Measurements from ENCODE around the gene BABAM2. TPM values are rescaled to one million over a fixed set of nuclear protein-coding genes. Genes with fewer than 3 reads are reported as not detected.

The BABAM2 gene
- total RNA-seq, 2 experiments from 2014 or later, result 41.9 to 49.7 TPM

DNA sequence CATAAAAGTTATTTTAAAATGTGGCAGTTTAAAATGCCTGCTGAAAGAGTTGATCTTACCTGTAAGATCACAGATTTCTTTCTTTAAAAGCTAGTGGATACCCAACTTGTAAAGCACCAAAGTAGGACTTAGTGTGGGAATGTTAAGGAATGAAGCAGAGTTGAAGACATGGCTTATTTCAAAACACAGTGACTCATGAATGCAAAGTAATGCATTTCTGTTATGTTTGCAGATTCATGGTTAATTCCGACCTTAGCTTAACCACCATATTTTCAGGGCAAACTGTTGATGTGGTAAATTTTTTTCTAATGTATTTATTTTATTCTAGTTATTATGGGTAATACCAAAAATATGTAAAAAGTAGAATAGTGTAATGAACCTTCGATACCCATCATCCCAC, 295.4 kb downstream of the BABAM2 start:
- DNase-seq, result no peak
- ChIA-PET CTCF (no interaction called here), POLR2A (no interaction called here)
- Mint-ChIP-seq H3K27me3 (no peaks in the 10 kb centered on the region), H3K9me3 (peaks cover 3% of the 10 kb centered on the region), H3K4me3 (no peak overlapping the region), H3K4me1 (no peaks in the 10 kb centered on the region), H3K36me3 (ENCODE audit: low read depth) (peaks cover 3% of the 10 kb centered on the region), H3K27ac (no peak overlapping the region)

DNA sequence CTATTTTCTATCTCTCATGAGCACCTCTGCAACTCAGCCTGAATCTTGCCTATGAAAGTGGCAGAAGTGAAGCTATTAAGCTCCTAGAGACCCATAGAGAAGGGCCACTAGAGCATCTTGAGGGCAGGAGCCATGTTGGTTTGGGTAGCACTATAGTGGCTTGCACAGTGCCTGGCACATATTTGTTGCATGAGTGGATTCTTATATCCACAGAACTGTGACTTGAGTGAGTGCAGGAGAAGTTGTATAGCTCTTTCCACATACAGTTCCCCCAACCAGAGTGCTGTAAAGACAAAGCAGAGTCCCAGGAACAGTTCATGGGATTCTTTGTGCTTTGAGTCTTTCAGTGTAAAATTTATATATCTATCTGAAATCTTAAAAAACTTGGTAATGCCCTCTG, 296.7 kb downstream of the BABAM2 start:
- H3K9me3 Mint-ChIP-seq, result peaks cover 3% of the 10 kb centered on the region
- H3K4me1 Mint-ChIP-seq, result no peaks in the 10 kb centered on the region
- peaks cover 3% of the 10 kb centered on the region for H3K36me3 Mint-ChIP-seq (ENCODE audit: low read depth)
- no peak for DNase-seq
- no peak overlapping the region for H3K4me3 Mint-ChIP-seq
- POLR2A ChIA-PET, result no interaction called here
- H3K27me3 Mint-ChIP-seq, result no peaks in the 10 kb centered on the region
- CTCF ChIA-PET, result no interaction called here
- H3K27ac Mint-ChIP-seq, result no peak overlapping the region

DNA sequence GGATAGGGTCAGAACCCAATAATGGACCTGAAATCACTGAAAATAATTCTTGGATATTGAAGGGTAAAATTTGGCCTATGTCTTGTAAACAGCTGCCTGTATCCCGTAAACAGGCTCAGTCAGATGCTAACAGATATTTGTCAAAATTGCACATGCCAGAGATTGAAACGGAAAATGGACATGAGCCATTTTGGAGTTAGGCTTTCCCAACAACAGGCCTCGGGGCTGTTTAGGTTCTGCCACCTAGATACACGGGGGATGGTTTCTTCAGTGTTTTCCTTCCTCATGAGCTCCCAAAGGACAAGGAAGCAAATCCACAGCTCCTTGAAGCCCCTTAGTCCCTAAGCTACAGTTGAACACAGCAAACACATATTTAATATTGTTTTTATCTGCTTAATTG, 297.9 kb downstream of the BABAM2 start:
- POLR2A ChIA-PET, result no interaction called here

DNA sequence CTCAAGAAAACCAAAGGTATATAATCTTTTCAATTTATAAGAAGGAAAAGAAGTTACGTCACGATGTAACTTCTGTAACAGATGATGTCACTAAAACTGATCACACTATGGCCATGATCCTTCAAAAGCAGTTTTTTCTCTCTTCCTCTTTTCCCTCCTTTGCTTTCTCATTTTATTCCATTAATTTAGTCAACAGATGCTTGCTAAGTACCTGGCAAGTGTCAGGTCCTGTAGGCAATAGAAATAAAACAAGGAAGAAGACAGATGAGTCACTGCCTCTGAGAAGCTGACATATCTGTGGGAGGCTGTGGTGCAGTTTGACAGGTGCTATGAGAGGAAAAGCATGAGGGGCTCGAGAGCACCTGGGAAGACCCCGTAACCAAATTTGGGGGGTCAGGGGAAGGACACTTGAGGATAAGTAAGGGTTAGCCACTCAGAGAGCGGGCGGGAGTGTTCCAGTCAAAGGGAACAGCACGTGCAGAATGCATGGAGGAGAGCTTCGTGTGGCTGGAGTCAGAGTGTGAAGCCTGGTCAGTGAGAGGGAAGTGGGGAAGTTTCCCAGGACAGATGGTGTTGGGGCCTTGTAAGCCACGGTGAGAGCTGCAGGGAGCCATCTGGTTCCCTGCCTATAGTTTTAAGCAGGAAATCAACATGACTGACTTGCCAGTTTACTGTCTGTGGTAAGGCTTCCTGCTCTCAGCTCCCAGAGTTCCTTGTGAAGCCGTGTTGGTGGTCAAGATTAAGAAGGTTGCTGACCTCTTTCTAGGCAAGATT, 303.3 kb downstream of the BABAM2 start:
- Mint-ChIP-seq H3K9me3 (no peaks in the 10 kb centered on the region), H3K27me3 (no peaks in the 10 kb centered on the region), H3K4me3 (no peak overlapping the region), H3K36me3 (ENCODE audit: low read depth) (peaks cover 7% of the 10 kb centered on the region), H3K27ac (no peak overlapping the region), H3K4me1 (peaks cover 15% of the 10 kb centered on the region)
- no peak for DNase-seq
- POLR2A ChIA-PET, result no interaction called here
- CTCF ChIA-PET, result interaction anchor here (0.7 to 1.0 kb wide), 2 partner anchors 10 to 29 kb away, joined by 3 read pairs; no protein-coding TSS in a partner anchor

More for the DNA sequence above, 297.9 kb downstream of the BABAM2 start:
- H3K27me3 Mint-ChIP-seq, result no peaks in the 10 kb centered on the region
- H3K36me3 Mint-ChIP-seq (ENCODE audit: low read depth), result peaks cover 3% of the 10 kb centered on the region
- no peak overlapping the region for H3K27ac Mint-ChIP-seq
- DNase-seq, result no peak
- no peaks in the 10 kb centered on the region for H3K4me1 Mint-ChIP-seq
- H3K9me3 Mint-ChIP-seq, result peaks cover 3% of the 10 kb centered on the region
- no peak overlapping the region for H3K4me3 Mint-ChIP-seq
- CTCF ChIA-PET, result no interaction called here

DNA sequence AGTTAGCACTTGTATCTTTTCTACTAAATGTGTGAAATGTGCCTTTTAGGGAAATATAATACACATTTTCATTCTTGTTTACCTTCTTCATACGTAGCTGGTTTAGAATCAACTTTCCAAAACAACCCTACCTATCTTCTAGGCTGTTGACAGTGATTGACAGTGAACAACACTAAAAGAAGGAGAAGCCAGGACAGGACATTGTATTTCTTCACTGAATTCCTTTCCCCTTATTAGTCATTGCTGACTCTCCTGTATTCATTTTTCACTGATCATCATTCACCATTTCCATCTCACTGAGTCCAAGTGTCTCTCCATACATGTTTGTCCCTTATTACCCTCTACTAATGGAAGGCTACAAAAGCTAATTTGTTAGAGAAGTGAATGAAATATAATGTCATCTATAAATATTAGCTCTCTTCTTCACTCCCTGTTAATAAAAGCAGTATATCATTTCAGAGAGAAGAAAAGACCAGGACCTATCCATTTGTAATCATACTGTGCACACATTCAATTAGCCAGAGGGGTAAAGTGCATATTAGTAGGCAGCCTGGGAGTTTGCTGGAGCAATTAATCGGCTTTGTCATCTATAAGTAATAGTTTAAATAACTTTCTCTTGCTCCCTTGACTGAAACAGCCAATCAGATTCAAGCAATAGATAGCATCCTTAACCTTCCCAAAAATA, 309.6 kb downstream of the BABAM2 start:
- ChIA-PET POLR2A (no interaction called here), CTCF (interaction anchor here (0.7 kb wide), 1 partner anchor 1233 kb away, joined by 3 read pairs; no protein-coding TSS in a partner anchor)
- peaks cover 17% of the 10 kb centered on the region for H3K36me3 Mint-ChIP-seq (ENCODE audit: low read depth)
- no peak overlapping the region for H3K4me3 Mint-ChIP-seq
- no peak overlapping the region for H3K27ac Mint-ChIP-seq
- peaks cover 9% of the 10 kb centered on the region for H3K4me1 Mint-ChIP-seq
- no peaks in the 10 kb centered on the region for H3K27me3 Mint-ChIP-seq
- DNase-seq, result no peak
- no peaks in the 10 kb centered on the region for H3K9me3 Mint-ChIP-seq

DNA sequence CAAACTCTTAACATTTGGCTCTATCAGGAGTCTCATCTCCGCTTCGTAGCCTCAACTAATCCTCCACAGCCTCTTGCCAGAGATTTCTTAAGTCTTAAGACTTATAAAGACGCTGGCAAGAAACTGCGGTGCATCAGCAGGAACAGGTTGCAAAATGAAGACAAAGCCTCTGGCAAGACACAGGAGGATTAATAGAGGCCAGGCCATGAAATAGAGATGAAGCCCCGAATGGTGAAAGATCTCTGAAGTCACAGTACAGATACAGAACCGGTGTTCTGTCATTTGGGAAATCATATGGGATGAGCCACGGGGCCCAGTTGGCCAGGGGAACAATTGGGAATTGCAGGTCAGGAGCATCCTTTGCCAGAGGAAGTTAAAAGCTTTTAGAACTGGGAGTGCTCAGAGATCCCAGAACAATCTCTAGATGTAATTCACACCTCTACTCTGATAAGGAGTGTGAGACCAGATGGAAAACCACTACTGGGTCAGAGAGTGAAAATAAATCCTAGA, 311.2 kb downstream of the BABAM2 start:
- POLR2A ChIA-PET, result interaction anchor here (0.6 kb wide), 1 partner anchor 28 kb away, joined by 3 read pairs; no protein-coding TSS in a partner anchor
- H3K36me3 Mint-ChIP-seq (ENCODE audit: low read depth), result peaks cover 17% of the 10 kb centered on the region
- H3K4me1 Mint-ChIP-seq, result peaks cover 9% of the 10 kb centered on the region
- no peak overlapping the region for H3K27ac Mint-ChIP-seq
- CTCF ChIA-PET, result no interaction called here
- no peak overlapping the region for H3K4me3 Mint-ChIP-seq
- no peaks in the 10 kb centered on the region for H3K9me3 Mint-ChIP-seq
- no peak for DNase-seq
- H3K27me3 Mint-ChIP-seq, result no peaks in the 10 kb centered on the region

DNA sequence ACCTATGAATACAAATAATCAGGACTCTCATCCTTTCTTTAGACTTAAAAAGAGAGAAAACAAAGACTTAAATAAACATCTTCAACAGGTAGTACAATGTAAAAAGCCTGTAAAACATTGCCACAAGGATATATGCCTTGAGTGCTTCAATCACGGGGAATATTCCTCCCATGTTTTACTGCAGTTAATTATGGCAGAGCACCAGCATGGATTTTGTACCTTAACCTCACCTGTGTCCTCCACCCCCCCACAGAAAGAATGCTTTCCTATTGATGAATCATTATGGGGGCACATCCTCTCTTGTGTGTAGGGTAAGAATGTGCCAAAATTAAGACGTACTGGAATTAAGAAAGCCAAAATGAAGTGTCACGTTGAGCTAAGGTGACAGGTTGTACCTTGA, 312.2 kb downstream of the BABAM2 start:
- DNase-seq, result no peak
- no peak overlapping the region for H3K27ac Mint-ChIP-seq

DNA sequence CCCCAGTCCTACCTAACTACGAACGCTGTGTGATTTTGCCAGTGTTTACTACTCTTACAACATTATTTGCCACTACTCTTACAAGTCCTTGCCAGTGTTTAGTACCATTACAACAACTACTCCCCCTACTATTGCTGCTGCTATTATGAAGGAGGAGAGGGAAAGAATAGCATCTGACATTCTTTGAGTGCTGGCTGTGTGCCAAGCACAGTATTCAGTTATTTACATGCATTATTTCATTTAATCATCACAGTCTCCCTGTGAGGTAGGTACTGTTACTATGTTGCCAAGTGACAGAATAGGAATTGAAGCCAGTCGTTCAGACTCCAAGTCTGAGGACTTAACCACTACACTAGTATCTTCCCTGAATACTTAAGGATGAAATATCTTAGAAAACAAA, 316.2 kb downstream of the BABAM2 start:
- no peak for DNase-seq

More for the DNA sequence above, 312.2 kb downstream of the BABAM2 start:
- Mint-ChIP-seq H3K36me3 (ENCODE audit: low read depth) (peaks cover 12% of the 10 kb centered on the region), H3K27me3 (no peaks in the 10 kb centered on the region), H3K9me3 (no peaks in the 10 kb centered on the region), H3K4me1 (peaks cover 2% of the 10 kb centered on the region), H3K4me3 (no peak overlapping the region)
- ChIA-PET POLR2A (interaction anchor here (0.7 kb wide), 1 partner anchor 302 kb away, joined by 3 read pairs; no protein-coding TSS in a partner anchor), CTCF (interaction anchor here (0.7 kb wide), 1 partner anchor 533 kb away, joined by 3 read pairs; no protein-coding TSS in a partner anchor)

DNA sequence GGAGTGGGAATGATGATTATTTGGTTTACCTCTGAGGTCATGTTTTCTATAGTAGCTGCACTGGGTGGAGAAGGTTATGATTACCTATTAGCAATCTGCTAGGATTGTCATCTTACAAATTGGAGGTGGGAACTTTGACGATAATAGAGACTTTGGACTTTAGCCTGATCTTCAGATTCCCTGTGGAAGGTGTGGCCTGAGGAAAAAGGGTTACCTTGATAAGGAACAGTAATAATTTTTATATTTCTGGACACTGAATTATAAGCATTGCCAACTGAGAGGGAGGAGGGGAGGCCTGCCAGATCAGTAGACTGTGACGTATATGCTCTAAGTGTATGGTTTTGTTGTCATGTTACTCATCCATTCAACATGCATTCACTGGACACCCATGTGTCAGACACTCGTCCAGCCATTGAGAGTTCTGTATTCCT, 318.7 kb downstream of the BABAM2 start:
- no peak overlapping the region for H3K27ac Mint-ChIP-seq
- H3K9me3 Mint-ChIP-seq, result no peaks in the 10 kb centered on the region
- H3K4me3 Mint-ChIP-seq, result no peak overlapping the region
- H3K4me1 Mint-ChIP-seq, result no peaks in the 10 kb centered on the region
- DNase-seq, result no peak
- peaks cover 2% of the 10 kb centered on the region for H3K36me3 Mint-ChIP-seq (ENCODE audit: low read depth)
- no peaks in the 10 kb centered on the region for H3K27me3 Mint-ChIP-seq
- POLR2A ChIA-PET, result no interaction called here
- CTCF ChIA-PET, result no interaction called here

More for the DNA sequence above, 316.2 kb downstream of the BABAM2 start:
- ChIA-PET POLR2A (no interaction called here), CTCF (no interaction called here)
- peaks cover 5% of the 10 kb centered on the region for H3K36me3 Mint-ChIP-seq (ENCODE audit: low read depth)
- no peak overlapping the region for H3K4me3 Mint-ChIP-seq
- no peaks in the 10 kb centered on the region for H3K4me1 Mint-ChIP-seq
- no peaks in the 10 kb centered on the region for H3K9me3 Mint-ChIP-seq
- H3K27ac Mint-ChIP-seq, result no peak overlapping the region
- H3K27me3 Mint-ChIP-seq, result no peaks in the 10 kb centered on the region

DNA sequence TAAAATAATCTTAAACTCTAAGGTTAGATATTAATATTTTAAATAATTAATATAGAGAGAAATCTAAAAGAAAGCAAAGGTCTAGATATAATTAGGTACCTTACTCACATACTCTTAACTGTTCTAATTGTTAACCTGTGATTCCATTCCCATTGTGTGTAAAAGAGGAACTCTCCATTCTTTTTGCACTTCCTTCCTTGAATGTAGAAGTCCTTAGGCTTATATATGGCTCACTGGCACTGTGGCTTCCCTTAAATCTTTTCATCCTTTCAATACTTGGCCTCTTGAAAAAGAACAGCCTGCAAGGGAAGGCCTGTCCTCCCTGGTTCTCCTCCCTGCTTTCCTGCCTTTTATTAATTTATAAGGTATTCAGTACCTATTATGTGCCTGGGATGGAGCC, 319.3 kb downstream of the BABAM2 start:
- Mint-ChIP-seq H3K36me3 (ENCODE audit: low read depth) (peaks cover 2% of the 10 kb centered on the region), H3K4me3 (no peak overlapping the region), H3K9me3 (no peaks in the 10 kb centered on the region), H3K27ac (no peak overlapping the region), H3K4me1 (no peaks in the 10 kb centered on the region), H3K27me3 (no peaks in the 10 kb centered on the region)
- POLR2A ChIA-PET, result no interaction called here
- CTCF ChIA-PET, result no interaction called here
- no peak for DNase-seq

DNA sequence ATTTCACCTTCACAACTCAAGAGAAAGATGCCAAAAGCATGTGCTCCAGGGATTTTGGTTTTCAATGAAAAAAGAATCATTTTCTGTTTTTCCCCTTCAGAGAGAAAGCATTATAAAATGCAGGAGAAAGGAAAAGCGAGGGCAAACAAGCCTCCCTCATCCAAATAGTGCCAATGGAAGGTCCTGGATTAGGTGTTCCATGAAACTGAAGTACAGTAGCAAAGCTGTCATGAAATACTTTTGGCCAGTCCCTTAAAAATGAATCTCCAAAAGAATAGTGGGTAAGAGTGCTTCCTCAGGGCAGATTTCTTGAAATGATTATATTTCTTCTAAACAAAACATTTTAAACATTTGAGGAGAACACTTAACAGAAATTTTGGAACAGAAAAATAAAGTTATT, 320.0 kb downstream of the BABAM2 start:
- Mint-ChIP-seq H3K36me3 (ENCODE audit: low read depth) (peaks cover 2% of the 10 kb centered on the region), H3K4me3 (no peak overlapping the region), H3K27me3 (no peaks in the 10 kb centered on the region), H3K27ac (no peak overlapping the region), H3K9me3 (no peaks in the 10 kb centered on the region), H3K4me1 (no peaks in the 10 kb centered on the region)
- ChIA-PET POLR2A (no interaction called here), CTCF (no interaction called here)
- DNase-seq, result no peak

DNA sequence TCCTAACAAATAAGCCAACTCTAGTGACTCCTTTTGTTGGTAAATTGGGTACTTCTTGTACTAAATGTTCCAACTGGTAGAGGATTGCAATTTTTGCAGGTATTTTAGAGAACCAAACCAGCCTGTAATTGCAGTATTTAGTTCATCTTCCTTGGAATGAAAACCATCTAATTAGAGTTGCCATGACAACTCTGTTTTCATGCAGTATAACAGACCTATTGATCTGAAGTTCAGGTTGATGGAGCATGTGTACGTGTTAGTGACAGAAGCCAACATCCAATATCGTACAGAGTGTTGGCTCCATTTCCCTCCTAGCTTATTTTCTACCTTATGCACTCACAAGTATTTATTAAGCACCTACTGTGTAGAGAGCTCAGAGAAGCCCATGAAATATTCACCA, 325.8 kb downstream of the BABAM2 start:
- CTCF ChIA-PET, result no interaction called here
- H3K4me3 Mint-ChIP-seq, result no peak overlapping the region
- no peak for DNase-seq
- no peaks in the 10 kb centered on the region for H3K36me3 Mint-ChIP-seq (ENCODE audit: low read depth)
- peaks cover 1% of the 10 kb centered on the region for H3K4me1 Mint-ChIP-seq
- no peak overlapping the region for H3K27ac Mint-ChIP-seq
- H3K9me3 Mint-ChIP-seq, result no peaks in the 10 kb centered on the region
- POLR2A ChIA-PET, result no interaction called here
- no peaks in the 10 kb centered on the region for H3K27me3 Mint-ChIP-seq

DNA sequence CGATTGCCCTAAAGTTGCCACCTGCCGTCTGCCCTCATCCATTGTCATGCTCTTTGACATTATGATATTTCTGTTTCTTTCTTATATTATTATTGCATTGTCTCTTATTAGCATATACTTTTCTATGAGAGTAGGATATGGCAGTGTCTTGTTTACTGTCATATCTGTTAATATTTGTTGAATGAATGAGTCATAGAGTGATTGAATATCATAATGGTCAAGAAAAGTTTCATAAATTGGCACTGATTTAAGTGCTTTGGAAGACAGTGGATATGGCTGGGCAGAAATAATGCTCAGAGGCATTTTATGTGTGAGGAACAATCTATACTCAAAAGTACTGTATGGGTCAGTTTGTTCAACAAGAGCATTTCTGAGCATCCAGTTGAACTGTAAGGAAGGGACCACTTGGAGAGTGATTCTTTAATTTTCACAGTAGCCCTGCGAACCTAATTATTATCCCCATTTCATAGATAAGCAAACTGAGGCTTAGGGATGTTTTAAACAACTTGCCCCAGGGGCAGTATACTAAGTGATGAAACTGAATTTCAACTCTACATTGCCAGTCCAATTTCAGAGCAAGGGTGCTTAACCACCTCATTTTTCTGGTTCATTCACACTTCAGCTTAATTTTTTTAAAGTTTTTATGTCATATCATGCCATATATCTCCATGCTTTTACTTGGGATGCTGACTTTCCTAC, 326.7 kb downstream of the BABAM2 start:
- H3K9me3 Mint-ChIP-seq, result no peaks in the 10 kb centered on the region
- H3K27me3 Mint-ChIP-seq, result no peaks in the 10 kb centered on the region
- CTCF ChIA-PET, result no interaction called here
- no peak overlapping the region for H3K27ac Mint-ChIP-seq
- POLR2A ChIA-PET, result no interaction called here
- no peaks in the 10 kb centered on the region for H3K36me3 Mint-ChIP-seq (ENCODE audit: low read depth)
- no peak overlapping the region for H3K4me3 Mint-ChIP-seq
- peaks cover 1% of the 10 kb centered on the region for H3K4me1 Mint-ChIP-seq
- DNase-seq, result no peak

Data from activated CD4-positive, alpha-beta T cell treated with anti-CD3 and anti-CD28 coated beads, Interleukin-2, amount 10 ng/mL, durations not matched to agents 7 days and 5 days (primary cell).